NCI-H2107 treated with DMSO at 0.1 percent for 48 hours (cell line): Measurements from ENCODE around the gene OXER1.

Experiments used
- DNase-seq: peaks from one replicate; lab custom pipeline; 2025; ENCODE audit not compliant: unreplicated experiment; lab: John Stamatoyannopoulos, UW

Gene OXER1

GRCh38 chr2:42770288-42771131 is 6.6 kb upstream of the OXER1 start:
- no peak for DNase-seq

- DNase-seq: no peak
These were observed 5.8 kb upstream of the OXER1 start for GRCh38 chr2:42769583-42770287.

GRCh38 chr2:42768706-42769256 is 4.8 kb upstream of the OXER1 start:
- DNase-seq: no peak

GRCh38 chr2:42767899-42768705 is 4.2 kb upstream of the OXER1 start:
- DNase-seq: no peak

GRCh38 chr2:42767080-42767898 is 3.4 kb upstream of the OXER1 start:
- no peak for DNase-seq

- DNase-seq: no peak
These were observed 1.8 kb upstream of the OXER1 start for GRCh38 chr2:42765686-42766085.

GRCh38 chr2:42764901-42765300 is 966 bp upstream of the OXER1 start:
- DNase-seq: no peak

GRCh38 chr2:42762823-42763804 is 821 bp downstream of the OXER1 start:
- no peak for DNase-seq

- DNase-seq: no peak
These were observed 1.8 kb downstream of the OXER1 start for GRCh38 chr2:42762155-42762554.

GRCh38 chr2:42761554-42761953 is 2.4 kb downstream of the OXER1 start:
- DNase-seq: no peak

- DNase-seq: no peak
These were observed 5.2 kb downstream of the OXER1 start for GRCh38 chr2:42758751-42759150.

- DNase-seq: no peak
These were observed 5.8 kb downstream of the OXER1 start for GRCh38 chr2:42757981-42758740.

- no peak for DNase-seq
These were observed 6.9 kb downstream of the OXER1 start for GRCh38 chr2:42756966-42757513.

- DNase-seq: no peak
These were observed 7.7 kb downstream of the OXER1 start for GRCh38 chr2:42756150-42756775.

- DNase-seq: no peak
These were observed 8.6 kb downstream of the OXER1 start for GRCh38 chr2:42755191-42755880.

- no peak for DNase-seq
These were observed 9.2 kb downstream of the OXER1 start for GRCh38 chr2:42754776-42755140.
